Osteoblast (primary cell): Measurements from ENCODE around the gene PPFIA4. TPM values are rescaled to one million over a fixed set of nuclear protein-coding genes. Genes with fewer than 3 reads are reported as not detected.

ENCODE experiments used
- DNase-seq: peaks from one replicate; pipeline ENCODE4 v3.0.0; 2011; ENCODE audit warnings: low spot score, mixed read lengths; ENCODE audit not compliant: insufficient read length; ENCODE audit errors: missing footprints
- H2AFZ ChIP-seq: 2 replicates; pipeline ENCODE4 v1.6.0; 2011; ENCODE audit warnings: mild to moderate bottlenecking, low read length
- H3K27ac ChIP-seq: 2 replicates; pipeline ENCODE4 v1.5.1; 2011; ENCODE audit warnings: mild to moderate bottlenecking, low read depth, low read length, moderate library complexity
- H3K27me3 ChIP-seq: 2 replicates; pipeline ENCODE4 v1.6.0; 2012; ENCODE audit warnings: mild to moderate bottlenecking, control low read depth, inconsistent platforms, low read length, moderate library complexity; ENCODE audit not compliant: insufficient read depth
- H3K36me3 ChIP-seq: 2 replicates; pipeline ENCODE4 v1.5.1; 2011; ENCODE audit warnings: mild to moderate bottlenecking, low read length, control low read depth, moderate library complexity; ENCODE audit not compliant: insufficient read depth
- H3K4me1 ChIP-seq: 2 replicates; pipeline ENCODE4 v1.5.1; 2011; ENCODE audit warnings: mild to moderate bottlenecking, low read length, control low read depth, moderate library complexity; ENCODE audit not compliant: insufficient read depth
- H3K4me2 ChIP-seq: 2 replicates; pipeline ENCODE4 v1.6.0; 2011; ENCODE audit warnings: mild to moderate bottlenecking, low read length; ENCODE audit not compliant: insufficient read depth
- H3K4me3 ChIP-seq: fragments of 200-600 bp; sonication (generic); 3 replicates; pipeline ENCODE4 v1.5.1; 2012; ENCODE audit warnings: mild to moderate bottlenecking, low read length, inconsistent platforms; ENCODE audit not compliant: insufficient read depth
- H3K79me2 ChIP-seq: 2 replicates; pipeline ENCODE4 v1.6.0; 2012; ENCODE audit warnings: mild to moderate bottlenecking, low read length, control low read depth, inconsistent platforms; ENCODE audit not compliant: insufficient read depth
- H3K9me3 ChIP-seq: 2 replicates; pipeline ENCODE4 v1.5.1; 2011; ENCODE audit warnings: low read depth, low read length, control low read depth
- H4K20me1 ChIP-seq: 2 replicates; pipeline ENCODE4 v1.6.0; 2012; ENCODE audit warnings: mild to moderate bottlenecking, low read length, control low read depth; ENCODE audit not compliant: insufficient read depth
- total RNA-seq: library from RNA; depleted of rRNA; stranded (reverse); fragments of >200 nt; gene quantifications from 2 replicates; pipeline ENCODE4 v1.2.3, GENCODE V29; 2012
- TF ChIP-seq, protein P1 (sequence below): IDR thresholded peaks from 2 replicates; pipeline ENCODE4 v1.5.1; 2011; ENCODE audit warnings: mild to moderate bottlenecking, low read depth, low read length, moderate library complexity; ENCODE audit errors: extremely low read depth

PPFIA4 gene
- total RNA-seq, 1 donor, result 10.9 TPM

- H3K9me3 ChIP-seq, result no peaks in the 10 kb centered on the region
These were observed 17.7 kb downstream of the PPFIA4 start for GRCh38 chr1:203043830-203044545.

GRCh38 chr1:203044546-203045250, 18.4 kb downstream of the PPFIA4 start:
- no peaks in the 10 kb centered on the region for H4K20me1 ChIP-seq
- no peak overlapping the region for H3K4me2 ChIP-seq
- peaks cover 14% of the 10 kb centered on the region for H3K4me1 ChIP-seq
- TF ChIP-seq, protein P1, sequence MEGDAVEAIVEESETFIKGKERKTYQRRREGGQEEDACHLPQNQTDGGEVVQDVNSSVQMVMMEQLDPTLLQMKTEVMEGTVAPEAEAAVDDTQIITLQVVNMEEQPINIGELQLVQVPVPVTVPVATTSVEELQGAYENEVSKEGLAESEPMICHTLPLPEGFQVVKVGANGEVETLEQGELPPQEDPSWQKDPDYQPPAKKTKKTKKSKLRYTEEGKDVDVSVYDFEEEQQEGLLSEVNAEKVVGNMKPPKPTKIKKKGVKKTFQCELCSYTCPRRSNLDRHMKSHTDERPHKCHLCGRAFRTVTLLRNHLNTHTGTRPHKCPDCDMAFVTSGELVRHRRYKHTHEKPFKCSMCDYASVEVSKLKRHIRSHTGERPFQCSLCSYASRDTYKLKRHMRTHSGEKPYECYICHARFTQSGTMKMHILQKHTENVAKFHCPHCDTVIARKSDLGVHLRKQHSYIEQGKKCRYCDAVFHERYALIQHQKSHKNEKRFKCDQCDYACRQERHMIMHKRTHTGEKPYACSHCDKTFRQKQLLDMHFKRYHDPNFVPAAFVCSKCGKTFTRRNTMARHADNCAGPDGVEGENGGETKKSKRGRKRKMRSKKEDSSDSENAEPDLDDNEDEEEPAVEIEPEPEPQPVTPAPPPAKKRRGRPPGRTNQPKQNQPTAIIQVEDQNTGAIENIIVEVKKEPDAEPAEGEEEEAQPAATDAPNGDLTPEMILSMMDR, result no peak
- H3K27ac ChIP-seq, result no peak overlapping the region
- no peaks in the 10 kb centered on the region for H3K9me3 ChIP-seq
- peak; percentile 54 for DNase-seq
- H3K4me3 ChIP-seq, result no peak overlapping the region
- no peaks in the 10 kb centered on the region for H3K36me3 ChIP-seq
- H3K27me3 ChIP-seq, result no peaks in the 10 kb centered on the region
- H2AFZ ChIP-seq, result no peak overlapping the region
- H3K79me2 ChIP-seq, result no peaks in the 10 kb centered on the region

More at GRCh38 chr1:203043830-203044545, 17.7 kb downstream of the PPFIA4 start:
- peaks cover 16% of the 10 kb centered on the region for H3K4me1 ChIP-seq
- TF ChIP-seq, protein P1, result no peak
- no peaks in the 10 kb centered on the region for H3K79me2 ChIP-seq
- no peaks in the 10 kb centered on the region for H3K27me3 ChIP-seq
- H2AFZ ChIP-seq, result no peak overlapping the region
- H3K4me3 ChIP-seq, result no peak overlapping the region
- no peaks in the 10 kb centered on the region for H3K36me3 ChIP-seq
- no peaks in the 10 kb centered on the region for H4K20me1 ChIP-seq
- H3K27ac ChIP-seq, result no peak overlapping the region
- peak; percentile 27 for DNase-seq
- H3K4me2 ChIP-seq, result no peak overlapping the region

DNA sequence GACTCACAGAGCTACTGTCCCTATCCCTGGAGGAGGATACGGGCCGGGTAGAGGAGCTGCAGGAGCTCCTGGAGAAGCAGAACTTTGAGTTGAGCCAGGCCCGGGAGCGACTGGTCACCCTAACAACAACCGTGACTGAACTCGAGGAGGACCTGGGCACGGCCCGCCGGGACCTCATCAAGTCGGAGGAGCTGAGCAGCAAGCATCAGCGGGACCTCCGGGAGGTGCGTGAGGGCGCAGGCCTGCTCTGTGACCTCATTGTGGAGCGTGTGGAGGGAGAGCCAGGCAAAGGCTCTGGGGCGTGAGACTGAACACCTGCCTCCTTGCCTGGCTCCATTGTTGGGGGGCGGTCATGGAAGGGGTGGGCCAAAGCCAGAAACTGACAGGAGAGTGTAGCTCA, 19.0 kb downstream of the PPFIA4 start:
- H3K27ac ChIP-seq, result no peak overlapping the region
- no peaks in the 10 kb centered on the region for H3K79me2 ChIP-seq
- no peaks in the 10 kb centered on the region for H3K9me3 ChIP-seq
- TF ChIP-seq, protein P1, result no peak
- peaks cover 14% of the 10 kb centered on the region for H3K4me1 ChIP-seq
- no peaks in the 10 kb centered on the region for H4K20me1 ChIP-seq
- H3K36me3 ChIP-seq, result no peaks in the 10 kb centered on the region
- H3K4me2 ChIP-seq, result no peak overlapping the region
- no peaks in the 10 kb centered on the region for H3K27me3 ChIP-seq
- no peak for DNase-seq
- H2AFZ ChIP-seq, result no peak overlapping the region
- no peak overlapping the region for H3K4me3 ChIP-seq
